Mammary epithelial cell (primary cell): Measurements from ENCODE around the gene RNF126.

Experiments used
- EZH2 ChIP-seq: IDR thresholded peaks from 2 replicates; pipeline ENCODE4 v1.6.1; 2012; ENCODE audit warnings: low read length, inconsistent platforms, borderline replicate concordance
- TF ChIP-seq, protein P1 (sequence below), 2 donors: IDR thresholded peaks in 1 of 2; conservative IDR thresholded peaks in 1 of 2; 2 replicates each; pipeline ENCODE4 v1.5.1; 2011 to 2012; ENCODE audit warnings: inconsistent platforms in 2 of 2, low read length in 2 of 2, mild to moderate bottlenecking in 2 of 2, control low read depth in 1 of 2, low read depth in 1 of 2; ENCODE audit not compliant: insufficient read depth in 1 of 2; ENCODE audit errors: extremely low read depth in 1 of 2

DNA sequence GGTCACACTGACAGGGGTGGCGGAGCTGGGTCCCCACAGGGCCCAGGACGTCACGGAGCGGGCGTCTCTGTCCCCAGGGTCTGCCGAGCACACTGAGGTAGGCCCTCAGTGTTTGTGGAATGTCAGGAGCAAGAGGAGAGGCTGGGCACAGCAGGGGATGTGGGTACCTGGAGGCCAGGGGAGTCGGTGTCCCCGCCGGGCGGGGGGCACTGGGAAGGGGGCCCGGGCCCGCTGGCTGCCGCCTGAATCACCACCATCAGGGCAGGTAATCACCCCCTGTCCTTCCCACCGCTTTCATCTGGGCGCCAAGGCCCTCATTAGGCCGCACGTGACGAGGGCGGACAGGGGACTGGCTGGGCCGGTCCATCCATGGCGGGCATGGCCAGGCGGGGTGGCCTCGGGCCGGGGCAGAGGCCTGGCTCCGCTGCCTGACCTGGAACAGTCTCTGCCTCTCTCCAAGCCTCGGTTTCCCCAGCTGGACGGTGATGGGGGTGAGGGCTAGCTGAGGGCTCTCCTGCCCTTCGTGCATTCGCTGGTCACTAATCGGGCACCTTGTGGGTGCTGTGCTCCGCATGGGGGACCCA lies 22.3 kb downstream of the RNF126 start:
- TF ChIP-seq, protein P1, sequence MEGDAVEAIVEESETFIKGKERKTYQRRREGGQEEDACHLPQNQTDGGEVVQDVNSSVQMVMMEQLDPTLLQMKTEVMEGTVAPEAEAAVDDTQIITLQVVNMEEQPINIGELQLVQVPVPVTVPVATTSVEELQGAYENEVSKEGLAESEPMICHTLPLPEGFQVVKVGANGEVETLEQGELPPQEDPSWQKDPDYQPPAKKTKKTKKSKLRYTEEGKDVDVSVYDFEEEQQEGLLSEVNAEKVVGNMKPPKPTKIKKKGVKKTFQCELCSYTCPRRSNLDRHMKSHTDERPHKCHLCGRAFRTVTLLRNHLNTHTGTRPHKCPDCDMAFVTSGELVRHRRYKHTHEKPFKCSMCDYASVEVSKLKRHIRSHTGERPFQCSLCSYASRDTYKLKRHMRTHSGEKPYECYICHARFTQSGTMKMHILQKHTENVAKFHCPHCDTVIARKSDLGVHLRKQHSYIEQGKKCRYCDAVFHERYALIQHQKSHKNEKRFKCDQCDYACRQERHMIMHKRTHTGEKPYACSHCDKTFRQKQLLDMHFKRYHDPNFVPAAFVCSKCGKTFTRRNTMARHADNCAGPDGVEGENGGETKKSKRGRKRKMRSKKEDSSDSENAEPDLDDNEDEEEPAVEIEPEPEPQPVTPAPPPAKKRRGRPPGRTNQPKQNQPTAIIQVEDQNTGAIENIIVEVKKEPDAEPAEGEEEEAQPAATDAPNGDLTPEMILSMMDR (conservative IDR thresholded peaks at IDR 0.05 in 1 of 2, IDR thresholded peaks at IDR 0.05 in 1 of 2; ENCODE audit: extremely low read depth in 1 of 2, insufficient read depth in 1 of 2, low read depth in 1 of 2, low read length in 2 of 2), result no peak
- no peak for TF ChIP-seq EZH2
